Uterus (tissue), 2 donors: ENCODE results near the gene SASH1.

Source experiments
- CTCF ChIP-seq, 4 experiments: fragments of 200-600 bp in 2 of 4; fragments of 450-650 bp in 2 of 4; sonication (generic) in 2 of 4; IDR thresholded peaks; one replicate each; pipeline ENCODE4 v1.5.1; 2016 to 2019; ENCODE audit warnings: antibody characterized with exemption in 4 of 4, mild to moderate bottlenecking in 2 of 4, moderate library complexity in 1 of 4
- POLR2A ChIP-seq, 2 donors: fragments of 450-650 bp; IDR thresholded peaks; one replicate each; pipeline ENCODE4 v1.6.1; 2016; ENCODE audit warnings: antibody characterized with exemption in 2 of 2, mild to moderate bottlenecking in 1 of 2, moderate library complexity in 1 of 2

GRCh38 chr6:148472171-148473105 lies 129.8 kb downstream of the SASH1 start:
- TF ChIP-seq CTCF (IDR thresholded peaks at IDR 0.05) (no peak), POLR2A (IDR thresholded peaks at IDR 0.05) (no peak)
